Erythroblast (primary cell): Measurements from ENCODE around the gene EFHC1.

Experiments
- GATA1 ChIP-seq: IDR thresholded peaks from 2 replicates; pipeline ENCODE4 v1.6.1; 2011; ENCODE audit warnings: low read depth, mild to moderate bottlenecking, control low read depth, low read length, moderate library complexity
- POLR2A ChIP-seq: IDR thresholded peaks from 2 replicates; pipeline ENCODE4 v1.6.1; 2011; ENCODE audit warnings: mild to moderate bottlenecking, low read length

GRCh38 chr6:52549428-52549827, 129.3 kb downstream of the EFHC1 start:
- TF ChIP-seq POLR2A, result no peak
- TF ChIP-seq GATA1, result no peak
